Measurements from ENCODE around the gene MEF2A.

The MEF2A gene

DNA sequence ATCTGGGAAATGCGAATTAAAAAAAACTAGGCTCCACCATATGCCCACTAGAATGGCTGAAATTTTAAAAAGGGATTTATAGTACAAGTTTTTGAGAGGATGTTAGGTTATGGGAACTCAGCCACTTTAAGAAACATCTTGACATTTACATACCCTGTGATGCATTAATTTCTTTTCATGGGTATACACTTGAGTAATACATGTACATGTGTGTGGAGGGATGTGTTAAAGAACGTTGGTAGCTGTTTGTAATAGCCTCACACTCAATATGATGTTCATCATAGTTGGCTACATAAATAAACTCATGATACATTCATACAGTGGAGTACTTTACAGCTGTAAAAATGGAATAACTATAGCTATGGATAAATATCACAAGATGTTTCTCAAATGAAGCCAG, 40.9 kb downstream of the MEF2A start:
- no peak for DNase-seq

DNA sequence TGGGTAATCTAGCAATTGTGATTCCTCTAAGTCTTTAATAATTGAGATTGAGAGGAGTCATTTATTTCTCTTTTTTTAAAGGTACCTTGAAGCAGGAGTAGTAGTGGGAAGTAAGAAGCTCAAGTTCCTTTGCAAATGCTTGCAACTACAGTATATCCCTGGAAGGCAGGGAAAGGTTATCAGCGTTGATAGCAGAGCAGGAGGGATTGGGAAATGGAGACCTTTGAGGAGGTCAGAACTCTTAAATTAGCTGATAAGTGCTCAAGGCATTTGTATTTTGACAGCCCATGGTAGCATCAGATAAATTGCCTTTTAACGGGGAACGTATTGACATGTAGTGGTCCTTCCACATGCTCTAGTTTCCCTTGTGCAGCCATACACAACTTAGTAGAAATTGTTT, 47.7 kb downstream of the MEF2A start:
- DNase-seq, result no peak

DNA sequence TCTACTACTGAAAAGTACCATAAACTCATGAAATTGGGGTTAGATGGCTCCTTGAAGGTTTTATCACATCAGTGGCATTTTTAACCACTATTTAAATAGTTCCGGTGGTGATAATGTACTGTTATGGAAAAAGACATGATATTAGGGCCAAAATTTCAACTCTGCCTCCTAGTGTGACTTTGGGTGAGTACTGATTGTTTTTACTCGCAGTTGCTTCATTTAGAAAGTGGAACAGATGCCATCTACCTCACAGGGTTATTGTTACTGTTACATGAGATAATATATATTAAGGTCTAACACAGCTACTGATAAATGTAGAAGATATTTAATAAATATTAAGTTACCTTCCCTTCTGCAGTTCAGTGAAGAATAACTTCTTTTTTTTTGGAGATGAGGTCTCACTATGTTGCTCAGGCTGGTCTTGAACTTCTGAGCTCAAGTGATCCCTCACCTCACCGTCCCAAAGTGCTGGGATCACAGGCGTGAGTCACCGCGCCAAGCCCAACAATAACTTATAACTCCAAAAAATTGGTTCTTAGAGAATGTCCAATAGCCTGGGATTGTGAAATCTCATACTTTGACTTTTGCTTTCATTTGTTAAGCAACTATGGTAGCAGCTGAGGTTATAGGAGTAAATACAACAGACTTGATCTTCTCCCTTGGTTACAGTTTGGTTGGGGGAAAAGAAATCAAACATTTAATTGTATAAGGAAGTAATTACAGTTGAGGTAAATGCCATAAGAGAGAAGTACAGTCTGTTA, 48.3 kb downstream of the MEF2A start:
- DNase-seq, result no peak

DNA sequence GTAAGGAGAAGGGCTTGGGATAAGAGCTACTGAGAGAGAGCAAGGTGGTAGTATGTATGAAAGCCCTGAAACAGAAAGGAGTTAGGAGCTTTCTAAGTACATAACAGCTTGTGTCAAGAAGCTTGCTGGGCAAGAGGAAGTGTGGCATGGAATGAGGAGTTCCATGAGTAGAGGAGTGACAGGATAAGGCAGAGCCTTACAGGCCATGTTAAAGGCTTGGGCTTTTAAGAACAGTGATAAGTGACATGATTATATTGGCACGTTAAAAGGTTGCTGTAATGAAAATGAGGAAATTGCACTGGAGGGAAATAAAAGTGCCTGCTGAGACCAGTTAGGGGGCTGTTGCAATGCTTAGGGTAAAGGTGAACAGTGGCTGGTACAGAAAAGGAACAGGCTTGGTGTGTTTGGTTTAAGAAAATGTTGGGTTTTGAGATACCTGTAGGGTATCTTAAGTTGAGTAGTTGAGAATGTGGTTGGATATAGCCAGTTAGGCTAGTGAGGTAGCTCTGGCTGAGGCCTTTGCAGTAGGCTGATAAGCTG, 49.0 kb downstream of the MEF2A start:
- peak; percentile 8 for DNase-seq

DNA sequence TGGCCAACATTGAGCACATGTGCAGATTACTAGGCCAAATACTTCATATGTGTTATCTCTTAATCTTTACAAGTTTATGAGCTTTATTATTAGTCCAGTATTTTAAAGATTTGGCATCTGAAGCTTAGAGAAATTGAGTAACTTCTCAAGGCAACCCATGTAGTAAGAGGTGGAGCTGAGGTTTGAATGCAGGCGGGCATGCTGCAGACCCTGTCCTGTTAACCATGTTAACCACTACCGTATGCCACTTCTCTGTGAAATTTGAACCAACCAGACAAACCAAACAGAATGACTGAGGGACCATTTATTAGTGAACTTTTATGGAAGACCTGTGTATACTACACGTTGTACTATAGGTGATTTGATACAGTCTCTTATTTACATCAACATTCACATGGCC, 49.7 kb downstream of the MEF2A start:
- no peak for DNase-seq

DNA sequence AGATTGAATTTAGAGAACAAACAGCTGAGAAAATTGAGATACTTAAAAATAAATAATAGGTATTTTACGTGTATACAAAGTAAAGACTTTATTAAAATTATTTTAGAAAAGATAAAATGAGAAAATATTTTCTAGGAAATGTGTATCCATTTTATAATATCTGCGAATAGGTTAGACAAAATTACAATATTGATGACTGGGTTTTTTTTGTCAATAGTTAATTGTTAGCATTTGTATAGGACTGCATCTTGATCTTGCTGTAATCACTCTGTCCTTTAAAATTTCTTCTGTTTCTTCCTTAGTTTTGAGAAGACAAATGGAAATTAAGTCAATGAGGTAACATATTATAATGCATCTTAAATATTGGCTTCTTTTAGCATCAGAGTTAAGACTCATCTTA, 50.3 kb downstream of the MEF2A start:
- DNase-seq, result no peak

DNA sequence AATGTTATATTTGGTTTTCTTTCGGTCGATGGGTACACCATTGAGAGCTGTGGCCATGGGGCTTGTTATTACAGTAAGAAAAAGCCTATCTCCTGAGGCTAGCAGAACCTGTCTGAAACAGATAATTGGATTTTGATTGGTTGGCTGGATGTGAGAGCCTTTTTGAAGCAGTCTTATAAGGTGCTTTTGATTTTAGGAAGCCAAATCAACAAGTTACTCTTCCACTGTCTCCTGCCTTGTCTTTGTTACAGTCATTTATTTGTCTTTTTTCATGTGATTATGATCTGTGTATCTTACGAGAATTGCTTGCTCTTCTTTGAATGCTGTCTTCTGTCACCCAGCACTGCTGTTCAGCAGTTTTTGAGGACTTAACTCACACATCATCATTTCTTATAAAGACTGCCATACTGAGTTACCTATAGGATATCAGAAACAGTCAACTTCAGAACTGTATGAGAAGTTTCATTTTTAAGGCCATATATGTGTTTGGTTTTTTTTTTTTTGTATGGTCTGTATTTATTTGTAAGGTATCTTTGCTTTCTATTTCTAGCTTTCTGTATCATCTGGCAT, 51.1 kb downstream of the MEF2A start:
- no peak for DNase-seq

DNA sequence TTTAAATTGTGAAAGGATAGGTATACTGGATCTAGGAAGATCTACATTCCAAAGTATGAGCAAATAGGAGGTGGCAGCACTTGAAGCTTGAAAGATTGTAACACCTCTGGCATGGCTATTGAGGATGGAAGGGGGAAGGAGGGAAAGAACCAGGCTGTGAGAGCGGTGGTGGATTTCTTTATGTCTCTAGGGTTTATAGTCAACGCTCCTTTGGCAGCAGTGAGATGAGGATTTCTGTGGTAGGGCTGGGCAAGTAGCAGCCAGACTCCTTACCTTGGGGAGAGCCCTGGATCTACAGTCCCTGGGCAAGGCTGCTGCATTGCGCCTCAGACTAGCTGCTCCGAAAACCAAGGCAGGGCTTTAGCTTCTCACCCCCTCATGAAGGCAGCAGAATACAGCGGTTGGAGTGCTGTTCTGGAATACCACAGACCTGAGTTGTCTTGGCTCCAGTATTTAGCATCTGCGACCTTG, 53.2 kb downstream of the MEF2A start:
- DNase-seq, result no peak

DNA sequence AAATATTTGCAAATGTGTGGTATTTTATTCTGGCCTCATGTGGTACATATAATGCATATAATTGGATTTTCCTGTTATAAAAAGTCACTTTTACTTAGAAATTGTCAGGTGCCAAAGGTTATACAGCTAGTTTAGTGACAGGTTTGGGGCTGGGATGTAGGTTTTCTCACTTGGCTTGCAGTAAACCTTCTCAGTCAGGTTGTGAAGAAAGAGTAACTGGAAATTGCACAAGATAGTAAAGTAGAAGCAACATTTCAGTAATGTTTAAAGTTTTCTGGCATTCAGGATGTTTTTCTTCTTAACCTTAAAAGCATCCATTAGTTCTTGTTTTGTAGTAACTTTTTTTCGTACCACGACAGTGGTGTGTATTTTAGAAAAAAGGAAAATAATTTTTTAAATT, 53.9 kb downstream of the MEF2A start:
- no peak for DNase-seq

DNA sequence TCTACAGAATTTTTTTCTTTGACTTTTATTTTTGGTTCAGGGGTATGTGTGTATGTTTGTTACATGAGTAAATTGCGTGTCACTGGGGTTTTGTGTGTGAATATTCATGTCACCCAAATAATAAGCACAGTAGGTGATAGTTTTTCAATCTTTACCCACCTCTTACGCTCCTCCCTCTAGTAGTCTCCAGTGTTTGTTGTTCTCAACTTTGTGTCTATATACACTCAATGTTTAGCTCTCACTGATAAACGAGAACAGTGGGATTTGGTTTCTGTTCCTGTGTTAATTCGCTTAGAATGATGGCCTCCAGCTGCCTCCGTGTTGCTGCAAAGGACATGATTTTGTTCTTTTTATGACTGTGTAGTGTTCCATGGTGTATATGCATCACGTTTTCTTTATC, 54.4 kb downstream of the MEF2A start:
- DNase-seq, result no peak

DNA sequence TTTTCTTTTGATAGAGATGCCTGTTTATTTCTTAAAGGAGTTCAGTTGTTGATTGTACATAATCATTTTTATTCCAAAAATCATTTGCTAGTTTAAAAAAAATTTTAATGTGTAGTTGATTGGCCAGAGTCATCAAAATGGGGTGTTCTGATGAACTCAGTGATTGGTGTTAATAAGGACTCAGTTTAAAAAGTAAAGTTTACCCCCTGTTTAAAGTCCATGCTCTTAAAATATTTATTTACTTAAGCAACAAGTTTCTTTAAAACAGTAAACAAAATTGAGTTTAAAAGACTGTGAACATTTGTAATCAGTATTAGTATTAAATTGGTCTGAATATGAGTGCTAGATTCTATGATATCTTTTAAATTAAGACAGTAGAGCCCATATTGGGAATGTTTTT, 56.0 kb downstream of the MEF2A start:
- no peak for DNase-seq

DNA sequence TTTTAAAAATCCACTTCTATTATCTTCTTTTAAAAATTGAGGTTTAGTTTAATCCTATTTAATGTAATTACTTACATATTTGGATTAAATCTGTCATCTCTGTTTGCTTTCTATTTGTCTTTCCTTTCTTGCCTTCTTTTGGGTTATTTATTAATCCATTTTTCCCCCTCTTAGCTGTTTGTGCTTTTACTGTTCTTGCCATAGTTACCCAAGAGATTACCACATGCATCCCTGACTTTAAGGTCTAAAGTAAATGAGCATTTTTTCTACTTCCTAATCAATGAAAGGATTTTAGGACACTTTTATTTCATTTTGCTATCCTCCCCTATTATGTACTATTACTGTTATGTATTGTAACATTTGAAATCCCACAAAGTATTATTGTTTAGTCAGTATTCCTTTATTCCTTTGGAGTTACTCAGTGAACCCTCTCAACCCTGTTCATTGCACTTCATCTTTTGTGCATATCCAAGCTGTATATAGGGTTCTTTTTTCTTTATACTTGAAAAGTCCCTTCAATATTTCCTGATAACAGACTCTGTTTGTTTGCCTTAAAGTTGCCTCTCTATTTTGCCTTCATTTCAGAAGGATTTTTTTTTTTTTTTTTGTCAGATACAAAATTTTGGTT, 62.7 kb downstream of the MEF2A start:
- no peak for DNase-seq

DNA sequence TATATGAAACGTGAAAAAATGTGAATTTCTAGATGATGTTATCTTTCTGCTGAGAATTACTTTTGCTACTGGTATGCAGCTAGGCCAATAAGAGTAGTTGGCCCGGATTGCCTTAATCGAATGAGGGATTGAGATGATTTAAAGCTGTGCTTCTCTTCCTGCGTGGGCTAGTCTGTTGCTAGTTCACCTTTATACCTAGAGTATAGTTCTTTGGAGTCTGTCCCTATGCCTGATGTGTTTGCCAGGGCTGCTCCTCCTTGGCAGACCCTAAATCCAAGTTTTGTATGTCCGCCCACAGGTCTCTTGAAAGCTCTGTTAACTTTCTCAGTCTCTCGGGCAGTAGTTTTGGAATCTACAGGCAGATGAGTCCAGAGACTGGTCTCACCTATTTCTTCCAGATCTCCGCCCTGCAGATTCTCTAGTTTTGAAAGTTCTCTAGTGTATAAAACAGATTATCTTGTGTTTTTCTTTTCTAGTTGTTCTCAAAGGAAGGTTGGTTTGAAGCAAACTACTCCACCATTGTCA, 64.9 kb downstream of the MEF2A start:
- DNase-seq, result no peak

DNA sequence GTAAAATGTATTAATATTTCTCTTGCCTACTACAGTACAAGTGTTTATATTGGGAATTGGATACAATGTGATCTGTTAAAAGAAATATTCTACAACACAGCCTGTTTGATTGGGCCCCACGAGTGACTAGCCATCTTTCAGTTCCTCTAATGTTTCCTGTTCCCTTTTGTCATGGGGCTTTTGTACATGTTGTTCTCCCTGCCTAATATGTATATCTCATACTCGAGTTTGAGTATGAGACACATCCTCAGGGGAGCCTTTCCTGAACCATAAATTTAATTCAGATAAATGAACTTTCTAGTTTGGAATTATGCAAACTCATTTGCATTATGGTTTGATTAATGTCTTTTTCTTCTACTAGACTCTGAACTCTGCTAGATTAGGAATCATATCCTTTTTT, 65.5 kb downstream of the MEF2A start:
- DNase-seq, result peak; percentile 6

DNA sequence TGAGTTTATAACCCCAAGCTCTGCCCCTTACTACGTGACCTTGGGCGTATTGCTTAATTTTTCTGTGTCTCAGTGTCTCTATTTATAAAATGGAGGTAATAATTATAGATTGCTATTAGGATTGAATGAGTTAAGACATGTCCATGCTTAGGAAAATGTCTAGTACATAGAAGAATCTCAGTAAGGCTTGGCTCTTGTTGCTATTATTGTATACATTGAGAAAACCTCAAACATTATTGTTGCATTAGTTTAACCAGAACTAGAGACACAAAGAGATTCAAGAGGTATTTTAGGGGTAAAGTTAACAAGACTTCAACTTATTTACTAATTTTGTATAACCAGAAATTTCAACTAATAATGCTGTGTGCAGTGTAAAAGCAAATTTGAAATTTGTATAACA, 66.7 kb downstream of the MEF2A start:
- DNase-seq, result no peak

DNA sequence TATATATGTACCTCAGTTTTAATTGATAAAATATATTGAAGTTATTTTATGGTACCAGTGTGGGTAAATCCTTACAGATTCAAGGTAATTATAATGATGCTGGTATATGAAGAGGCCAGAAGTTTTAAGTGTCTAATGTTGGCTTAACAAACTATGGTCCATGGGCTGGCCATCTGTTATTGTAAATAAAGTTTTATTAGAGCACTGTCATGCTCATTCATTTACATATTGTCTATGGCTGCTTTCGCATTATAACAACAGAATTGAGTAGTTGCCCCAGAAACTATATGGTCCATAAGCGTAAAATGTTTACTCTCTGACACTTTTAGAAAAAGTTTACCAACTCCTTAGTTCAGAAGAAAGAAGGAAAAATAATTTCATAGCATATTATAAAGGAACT, 67.9 kb downstream of the MEF2A start:
- DNase-seq, result no peak

DNA sequence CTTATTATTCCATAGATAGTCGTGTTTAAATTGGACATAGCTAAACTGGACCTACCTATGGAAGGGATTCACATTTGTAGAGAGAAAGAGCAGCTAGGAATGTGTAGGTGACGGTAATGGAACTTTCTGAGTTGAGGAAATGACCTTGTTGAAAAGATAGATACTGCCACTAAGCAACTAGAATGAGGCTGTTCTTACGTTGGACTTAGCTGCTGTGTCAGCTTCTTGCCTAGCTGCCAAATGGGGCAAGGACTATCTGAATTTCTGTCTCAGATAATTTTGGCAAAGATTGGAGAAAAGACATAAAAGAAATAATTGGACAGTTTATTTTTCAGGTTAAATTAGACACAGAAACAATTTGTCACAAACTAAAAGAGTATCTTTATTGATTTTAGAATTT, 68.8 kb downstream of the MEF2A start:
- no peak for DNase-seq

DNA sequence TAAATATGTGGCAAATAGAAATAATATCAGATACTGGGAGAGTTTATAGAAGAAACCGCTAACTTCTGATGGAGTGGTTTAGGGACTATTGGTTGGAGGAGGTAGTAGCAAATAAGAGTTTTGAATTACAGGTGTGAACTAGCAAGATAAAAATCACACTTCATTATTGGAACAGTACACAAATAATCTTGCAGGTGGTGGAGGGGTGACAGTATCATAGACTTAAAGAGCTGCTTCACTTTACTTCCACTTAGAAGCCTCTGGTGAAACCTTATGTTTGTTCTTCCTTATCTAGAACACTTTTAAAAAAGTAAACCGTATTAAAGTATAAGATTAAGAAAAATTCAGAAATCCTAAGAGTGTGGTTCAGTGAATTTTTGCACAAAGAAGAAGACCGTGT, 69.4 kb downstream of the MEF2A start:
- no peak for DNase-seq

DNA sequence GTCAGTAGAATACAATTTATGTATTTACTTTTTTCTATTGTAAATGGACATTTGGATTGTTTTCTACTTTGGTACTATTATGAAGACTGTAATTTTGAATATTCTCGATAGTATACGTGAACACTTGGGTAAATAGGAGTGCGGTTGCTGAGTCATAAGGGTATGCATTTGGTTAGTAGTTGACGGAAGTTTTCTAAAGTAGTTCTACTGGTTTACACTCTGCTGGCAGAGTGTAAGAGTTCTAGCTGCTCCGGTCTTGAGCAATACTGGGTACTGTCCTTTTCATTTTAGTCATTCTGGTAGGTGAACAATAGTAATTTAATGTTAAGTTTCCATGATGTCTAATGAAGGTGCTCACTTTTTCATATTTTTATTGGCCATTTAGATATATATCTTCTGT, 70.0 kb downstream of the MEF2A start:
- no peak for DNase-seq

DNA sequence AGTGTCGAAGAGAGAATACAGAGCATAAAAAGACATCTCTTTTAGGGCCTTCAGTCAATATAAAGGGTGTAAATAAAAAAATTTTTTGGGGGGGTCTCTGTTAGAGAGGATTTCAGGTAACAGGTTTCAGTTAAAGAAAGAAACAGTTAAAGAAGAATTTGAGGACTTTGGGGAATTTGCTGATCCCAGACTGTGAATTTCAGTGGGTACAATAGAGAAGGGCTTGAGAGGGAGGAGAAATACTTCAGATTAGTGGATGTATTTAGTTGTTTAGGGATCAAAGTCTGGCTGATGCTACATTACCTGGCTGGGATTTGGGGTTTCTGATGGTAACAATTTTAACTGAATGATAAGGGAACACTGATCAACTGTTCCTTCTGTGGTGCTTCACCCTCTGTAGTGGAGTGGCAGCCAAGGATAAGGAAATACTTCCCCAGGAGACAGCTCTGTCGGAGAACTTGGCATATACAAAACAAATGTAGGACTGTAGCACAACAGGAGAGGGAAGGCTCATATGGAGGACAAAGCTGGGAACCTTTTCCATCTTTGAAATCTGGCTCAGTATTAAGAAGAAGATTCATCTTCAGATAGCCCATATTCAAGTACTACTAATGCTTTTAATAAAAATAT, 79.2 kb downstream of the MEF2A start:
- DNase-seq, result no peak

DNA sequence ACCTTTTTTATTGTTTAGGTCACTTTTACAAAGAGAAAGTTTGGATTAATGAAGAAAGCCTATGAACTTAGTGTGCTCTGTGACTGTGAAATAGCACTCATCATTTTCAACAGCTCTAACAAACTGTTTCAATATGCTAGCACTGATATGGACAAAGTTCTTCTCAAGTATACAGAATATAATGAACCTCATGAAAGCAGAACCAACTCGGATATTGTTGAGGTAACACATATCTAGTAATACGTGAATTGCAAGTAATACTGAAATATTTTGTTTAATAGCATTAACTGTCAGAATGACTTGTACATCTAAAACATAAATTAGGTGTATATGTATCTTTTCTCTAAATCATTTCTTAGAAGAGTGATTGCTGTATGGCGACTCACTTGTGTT, 79.8 kb downstream of the MEF2A start:
- no peak for DNase-seq

DNA sequence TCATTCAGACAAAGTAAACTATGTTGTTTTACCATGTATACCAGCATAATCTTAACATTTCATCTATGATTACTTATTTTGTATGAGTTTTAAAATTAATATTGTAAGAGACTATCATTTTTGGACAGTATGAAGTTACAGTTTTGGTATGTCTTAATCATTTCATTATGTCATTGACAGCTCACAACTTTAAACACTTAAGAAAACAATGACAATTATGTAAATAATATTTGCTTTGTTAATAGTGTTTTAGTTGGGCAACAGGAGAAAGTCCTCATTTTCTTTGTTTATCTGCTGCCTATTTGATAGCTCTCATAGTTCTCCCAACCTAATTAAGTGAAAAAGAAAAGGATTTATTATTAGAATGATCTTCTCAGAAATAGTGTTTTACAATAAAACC, 80.2 kb downstream of the MEF2A start:
- no peak for DNase-seq

DNA sequence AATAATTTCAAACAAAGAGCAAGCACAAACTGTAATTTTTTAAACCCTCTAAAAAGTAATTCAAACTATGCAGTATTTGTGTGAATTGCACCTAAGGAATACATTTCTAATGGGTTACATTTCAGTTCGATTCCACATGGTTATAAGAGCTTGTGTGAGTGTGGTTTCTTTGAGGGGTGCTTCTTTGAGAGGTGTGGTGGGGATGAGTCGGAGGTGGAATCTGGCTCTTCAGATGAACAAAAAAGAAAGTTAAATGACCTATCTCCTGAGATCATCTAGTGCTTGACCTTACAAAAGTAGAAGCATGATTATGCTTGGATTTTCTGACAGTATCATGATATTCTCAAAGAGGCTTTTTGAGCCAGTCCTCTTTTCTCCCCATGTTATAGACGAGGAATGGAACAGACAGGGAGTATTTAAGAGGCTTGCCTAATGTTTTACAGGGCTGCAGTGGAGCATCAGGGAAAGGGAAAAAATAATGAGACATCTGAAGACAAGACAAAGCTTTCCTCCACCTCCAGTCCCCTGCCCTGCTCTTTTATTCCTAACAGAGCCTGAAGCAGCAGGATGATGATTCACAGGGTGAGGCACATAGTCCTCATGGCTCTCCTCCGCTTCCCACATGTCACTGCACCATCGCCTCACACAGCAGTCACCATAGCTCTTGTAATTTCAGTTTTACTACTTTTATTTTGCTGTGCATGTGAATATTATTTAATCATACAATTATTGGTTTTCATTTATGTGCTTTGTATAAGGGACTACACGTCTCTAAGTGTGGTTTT, 85.4 kb downstream of the MEF2A start:
- no peak for DNase-seq

Data from CD4-positive, alpha-beta T cell treated with Interleukin-21 for 1 hour (primary cell).